AG10803 (cell line): Measurements from ENCODE around the gene GPC5.

Experiments used
- DNase-seq: peaks from one replicate; pipeline ENCODE4 v3.0.0; 2010; ENCODE audit warnings: low read depth
- H3K4me3 ChIP-seq: 2 replicates; pipeline ENCODE4 v1.5.1; 2011; ENCODE audit warnings: mild to moderate bottlenecking, low read length, control low read depth
- TF ChIP-seq, protein P1 (sequence below): conservative IDR thresholded peaks from 2 replicates; pipeline ENCODE4 v1.5.1; 2011; ENCODE audit warnings: mild to moderate bottlenecking, low read length, control low read depth, inconsistent platforms

GPC5 gene

GRCh38 chr13:91370501-91370900 lies 27.9 kb upstream of the GPC5 start:
- DNase-seq, result no peak
- TF ChIP-seq, protein P1, sequence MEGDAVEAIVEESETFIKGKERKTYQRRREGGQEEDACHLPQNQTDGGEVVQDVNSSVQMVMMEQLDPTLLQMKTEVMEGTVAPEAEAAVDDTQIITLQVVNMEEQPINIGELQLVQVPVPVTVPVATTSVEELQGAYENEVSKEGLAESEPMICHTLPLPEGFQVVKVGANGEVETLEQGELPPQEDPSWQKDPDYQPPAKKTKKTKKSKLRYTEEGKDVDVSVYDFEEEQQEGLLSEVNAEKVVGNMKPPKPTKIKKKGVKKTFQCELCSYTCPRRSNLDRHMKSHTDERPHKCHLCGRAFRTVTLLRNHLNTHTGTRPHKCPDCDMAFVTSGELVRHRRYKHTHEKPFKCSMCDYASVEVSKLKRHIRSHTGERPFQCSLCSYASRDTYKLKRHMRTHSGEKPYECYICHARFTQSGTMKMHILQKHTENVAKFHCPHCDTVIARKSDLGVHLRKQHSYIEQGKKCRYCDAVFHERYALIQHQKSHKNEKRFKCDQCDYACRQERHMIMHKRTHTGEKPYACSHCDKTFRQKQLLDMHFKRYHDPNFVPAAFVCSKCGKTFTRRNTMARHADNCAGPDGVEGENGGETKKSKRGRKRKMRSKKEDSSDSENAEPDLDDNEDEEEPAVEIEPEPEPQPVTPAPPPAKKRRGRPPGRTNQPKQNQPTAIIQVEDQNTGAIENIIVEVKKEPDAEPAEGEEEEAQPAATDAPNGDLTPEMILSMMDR, result no peak
- no peak overlapping the region for H3K4me3 ChIP-seq

GRCh38 chr13:91372911-91373310 lies 25.5 kb upstream of the GPC5 start:
- no peak for DNase-seq
- no peak overlapping the region for H3K4me3 ChIP-seq
- TF ChIP-seq, protein P1, result no peak

- H3K4me3 ChIP-seq, result no peak overlapping the region
- TF ChIP-seq, protein P1, result peak; percentile 51
- peak; percentile 5 for DNase-seq
Observed at GRCh38 chr13:91375116-91375729, 23.2 kb upstream of the GPC5 start.

DNA sequence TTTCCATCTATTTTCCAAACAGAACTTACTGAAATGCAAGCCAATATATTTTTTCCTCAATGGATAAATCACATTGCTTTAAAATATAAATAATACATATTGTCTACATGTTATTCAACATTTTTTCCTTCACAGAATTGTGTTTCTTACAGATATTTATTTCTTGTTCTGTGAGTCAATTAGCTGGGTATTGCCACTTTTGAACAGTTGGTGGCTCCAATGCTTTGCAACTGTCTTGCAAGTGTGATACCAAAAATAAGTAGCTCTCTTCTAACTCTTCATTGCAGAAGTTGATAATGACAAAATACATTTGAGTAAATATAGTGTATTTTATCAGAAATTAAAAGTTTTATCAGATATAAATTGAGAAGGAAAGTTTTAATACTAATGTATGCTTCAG lies 17.1 kb upstream of the GPC5 start:
- TF ChIP-seq, protein P1, result peak; percentile 22; the same call in 1 of the 2 replicates

DNA sequence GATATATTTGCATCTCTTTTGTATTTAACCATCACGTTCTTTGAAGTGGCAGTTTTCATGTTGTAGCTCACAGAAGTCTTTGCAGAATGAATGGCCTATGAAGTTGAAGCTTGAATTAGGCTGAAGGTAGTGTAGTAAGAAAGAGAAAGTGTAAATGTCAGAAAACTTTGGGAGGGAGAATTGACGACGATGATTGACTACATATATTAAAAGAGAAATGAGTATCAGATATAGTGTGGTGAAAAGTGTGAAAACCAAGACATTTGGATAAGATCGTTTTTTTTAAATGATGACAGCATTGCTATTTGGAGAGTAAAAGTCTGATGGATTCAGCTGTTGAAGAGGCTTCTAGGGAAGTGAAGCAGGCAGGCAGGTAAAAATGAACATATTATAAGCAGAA lies 14.6 kb upstream of the GPC5 start:
- H3K4me3 ChIP-seq, result no peak overlapping the region
- no peak for DNase-seq
- TF ChIP-seq, protein P1, result no peak

More for the DNA sequence above, 17.1 kb upstream of the GPC5 start:
- peak; percentile 5 for DNase-seq
- no peak overlapping the region for H3K4me3 ChIP-seq

DNA sequence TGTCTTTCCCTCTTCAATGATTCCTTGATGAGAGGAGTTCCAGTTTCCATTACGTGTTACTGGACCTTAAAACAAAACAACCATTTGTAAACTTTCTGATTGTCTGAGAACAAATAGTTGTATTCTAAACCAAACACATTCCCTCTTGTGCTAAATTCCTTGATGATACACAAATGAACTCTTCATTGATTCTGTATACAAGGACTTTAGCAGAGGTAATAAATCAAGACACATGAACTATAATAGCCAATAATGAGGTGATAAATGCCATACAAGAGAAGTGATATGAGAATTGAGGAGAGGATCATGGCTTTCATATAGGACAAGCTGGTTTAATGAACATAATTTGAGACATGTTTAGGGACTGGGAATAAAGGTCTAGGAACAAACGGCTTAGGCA lies 13.5 kb upstream of the GPC5 start:
- DNase-seq, result no peak

DNA sequence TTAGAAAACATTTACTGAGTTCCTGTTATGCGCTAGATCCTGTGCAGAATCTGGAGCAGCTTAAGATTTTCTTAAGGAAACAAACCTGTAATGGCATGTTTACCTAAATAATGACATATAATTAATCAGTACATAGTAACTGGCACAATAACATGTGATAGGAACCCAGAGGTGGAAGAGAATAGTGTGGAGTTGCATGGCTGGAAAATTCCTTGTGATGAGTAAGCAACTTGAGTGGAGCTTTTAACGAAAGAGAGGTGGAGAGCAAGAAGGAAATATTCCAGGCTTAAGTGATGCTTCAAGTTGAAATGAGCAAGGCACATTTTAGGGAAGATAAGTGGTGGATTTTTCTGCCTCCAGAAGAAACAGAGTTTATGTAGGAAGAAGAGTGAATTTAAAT lies 9.2 kb upstream of the GPC5 start:
- H3K4me3 ChIP-seq, result no peak overlapping the region
- TF ChIP-seq, protein P1, result no peak
- no peak for DNase-seq

More for the DNA sequence above, 13.5 kb upstream of the GPC5 start:
- TF ChIP-seq, protein P1, result no peak
- H3K4me3 ChIP-seq, result no peak overlapping the region
